Mesenchymal stem cell (in vitro differentiated cells and primary cell): Measurements from ENCODE around the gene CFAP251.

ENCODE experiments used
- DNase-seq: peaks from one replicate; pipeline ENCODE4 v3.0.0-alpha.2; 2013
- H2AFZ ChIP-seq: one replicate; pipeline ENCODE4 v1.6.1; 2013; ENCODE audit warnings: low read depth, mild to moderate bottlenecking, control low read depth, inconsistent platforms, low read length, moderate library complexity
- H2AK5ac ChIP-seq: 2 replicates; pipeline ENCODE4 v1.6.1; 2013; ENCODE audit warnings: low read length, moderate library complexity, mild to moderate bottlenecking, inconsistent platforms; ENCODE audit not compliant: severe bottlenecking
- H2BK120ac ChIP-seq: one replicate; pipeline ENCODE4 v1.6.1; 2013; ENCODE audit warnings: low read depth, mild to moderate bottlenecking, inconsistent platforms, low read length, moderate library complexity
- H2BK12ac ChIP-seq, 2 experiments: one replicate each; pipeline ENCODE4 v1.6.1; 2013; ENCODE audit warnings: inconsistent platforms in 2 of 2, low read length in 2 of 2, mild to moderate bottlenecking in 2 of 2, moderate library complexity in 2 of 2, control low read depth in 1 of 2
- H2BK15ac ChIP-seq: one replicate; pipeline ENCODE4 v1.6.1; 2013; ENCODE audit warnings: mild to moderate bottlenecking, low read depth, inconsistent platforms; ENCODE audit not compliant: poor library complexity, severe bottlenecking
- H2BK5ac ChIP-seq: 2 replicates; pipeline ENCODE4 v1.6.1; 2013; ENCODE audit warnings: low read depth, mild to moderate bottlenecking, low read length, control low read depth, inconsistent platforms; ENCODE audit not compliant: poor library complexity, severe bottlenecking
- H3K14ac ChIP-seq, 2 experiments: one replicate each; pipeline ENCODE4 v1.6.1; 2013; ENCODE audit warnings: inconsistent platforms in 2 of 2, low read length in 2 of 2, control low read depth in 1 of 2, mild to moderate bottlenecking in 1 of 2, moderate library complexity in 1 of 2
- H3K18ac ChIP-seq, 2 experiments: one replicate each; pipeline ENCODE4 v1.6.1; 2013; ENCODE audit warnings: inconsistent platforms in 2 of 2, low read length in 2 of 2, control low read depth in 1 of 2, low read depth in 1 of 2, mild to moderate bottlenecking in 1 of 2
- H3K23ac ChIP-seq, 2 experiments: one replicate each; pipeline ENCODE4 v1.6.1; 2013; ENCODE audit warnings: inconsistent platforms in 2 of 2, low read length in 2 of 2, mild to moderate bottlenecking in 2 of 2, moderate library complexity in 2 of 2, control low read depth in 1 of 2
- H3K27ac ChIP-seq: 2 replicates; pipeline ENCODE4 v1.5.1; 2013; ENCODE audit warnings: mild to moderate bottlenecking, moderate library complexity, low read length, control low read depth, inconsistent platforms; ENCODE audit not compliant: poor library complexity, severe bottlenecking
- H3K27me3 ChIP-seq, 2 experiments: 2 replicates each; pipeline versions ENCODE4 v1.6.1 to v1.7.0; 2013; ENCODE audit warnings: low read length in 2 of 2, mild to moderate bottlenecking in 2 of 2, moderate library complexity in 2 of 2, control low read depth in 1 of 2, inconsistent platforms in 1 of 2; ENCODE audit not compliant: control insufficient read depth in 1 of 2, insufficient read depth in 1 of 2
- H3K36me3 ChIP-seq, 2 experiments: 2 replicates each; pipeline versions ENCODE4 v1.6.1 to v1.7.0; 2013; ENCODE audit warnings: low read length in 2 of 2, control low read depth in 1 of 2, inconsistent platforms in 1 of 2, low read depth in 1 of 2, mild to moderate bottlenecking in 1 of 2; ENCODE audit not compliant: insufficient read depth in 2 of 2, control insufficient read depth in 1 of 2
- H3K4ac ChIP-seq, 2 experiments: one replicate each; pipeline ENCODE4 v1.6.1; 2013; ENCODE audit warnings: inconsistent platforms in 2 of 2, low read length in 2 of 2, mild to moderate bottlenecking in 2 of 2, moderate library complexity in 2 of 2, control low read depth in 1 of 2, low read depth in 1 of 2
- H3K4me1 ChIP-seq: 2 replicates; pipeline ENCODE4 v1.6.1; 2013; ENCODE audit warnings: low read depth, low read length, control low read depth; ENCODE audit not compliant: control insufficient read depth, insufficient read depth
- H3K4me2 ChIP-seq: 2 replicates; pipeline ENCODE4 v1.6.1; 2013; ENCODE audit warnings: low read length, mild to moderate bottlenecking, inconsistent platforms; ENCODE audit not compliant: poor library complexity, severe bottlenecking
- H3K4me3 ChIP-seq, 2 experiments: 2 replicates each; pipeline versions ENCODE4 v1.5.1 to v1.7.0; 2013; ENCODE audit warnings: low read length in 2 of 2, mild to moderate bottlenecking in 2 of 2, control low read depth in 1 of 2, low read depth in 1 of 2; ENCODE audit not compliant: insufficient read depth in 1 of 2
- H3K79me1 ChIP-seq: replicated peaks from 2 replicates; pipeline ENCODE4 v1.6.1; 2013; ENCODE audit warnings: mild to moderate bottlenecking, control low read depth, low read length, inconsistent platforms; ENCODE audit not compliant: poor library complexity, severe bottlenecking
- H3K9ac ChIP-seq: 2 replicates; pipeline ENCODE4 v1.7.0; 2013; ENCODE audit warnings: mild to moderate bottlenecking, low read length, moderate library complexity
- H3K9me3 ChIP-seq: 2 replicates; pipeline ENCODE4 v1.7.0; 2013; ENCODE audit warnings: mild to moderate bottlenecking, low read length; ENCODE audit not compliant: control insufficient read depth
- H4K8ac ChIP-seq: one replicate; pipeline ENCODE4 v1.6.1; 2013; ENCODE audit warnings: inconsistent platforms, mild to moderate bottlenecking, low read length, moderate library complexity
- H4K91ac ChIP-seq: one replicate; pipeline ENCODE4 v1.6.1; 2013; ENCODE audit warnings: mild to moderate bottlenecking, low read length, inconsistent platforms
- WGBS: methylation state at CpG from one replicate; pipeline ENCODE4 v1.1.7; 2013; ENCODE audit warnings: mixed read lengths; 5-methylcytosine and 5-hydroxymethylcytosine counted together

The CFAP251 gene

GRCh38 chr12:121916719-121917118 is 1.7 kb upstream of the CFAP251 start:
- Histone ChIP-seq H3K27me3 (no peaks in the 10 kb centered on the region), H3K9ac (no peak overlapping the region), H2BK5ac (no peak overlapping the region), H3K4me3 (no peak overlapping the region), H3K23ac (no peak overlapping the region), H4K91ac (peak overlapping the region; percentile 54), H3K4ac (no peak overlapping the region), H2BK120ac (peak overlapping the region; percentile 73), H2AFZ (no peak overlapping the region), H3K18ac (peak overlapping the region; percentile 50 to 70), H3K79me1 (peaks cover 6% of the 10 kb centered on the region), H4K8ac (no peak overlapping the region), H3K14ac (no peak overlapping the region), H3K4me2 (no peak overlapping the region), H2BK12ac (no peak overlapping the region), H2AK5ac (no peak overlapping the region), H2BK15ac (no peak overlapping the region), H3K4me1 (peaks cover 7% of the 10 kb centered on the region), H3K9me3 (no peaks in the 10 kb centered on the region), H3K27ac (no peak overlapping the region), H3K36me3 (peaks cover 48 to 69% of the 10 kb centered on the region in 2 experiments)
- 83% methylated on average over 7 of the region's 7 CpGs for WGBS
- DNase-seq: peak; percentile 51

GRCh38 chr12:121918679-121919038 is 267 bp downstream of the CFAP251 start:
- Histone ChIP-seq H3K27ac (no peak overlapping the region), H3K79me1 (peaks cover 4% of the 10 kb centered on the region), H3K9ac (no peak overlapping the region), H2AFZ (no peak overlapping the region), H3K36me3 (peaks cover 35 to 63% of the 10 kb centered on the region in 2 experiments), H2BK5ac (no peak overlapping the region), H3K9me3 (no peaks in the 10 kb centered on the region), H2BK12ac (peak overlapping the region in 1 of 2 experiments; percentile 61), H3K14ac (no peak overlapping the region), H3K4me2 (peak overlapping the region; percentile 67), H2BK120ac (no peak overlapping the region), H2AK5ac (no peak overlapping the region), H2BK15ac (peak overlapping the region; percentile 38), H4K91ac (no peak overlapping the region), H3K18ac (peak overlapping the region; percentile 7 to 77), H3K27me3 (no peaks in the 10 kb centered on the region), H3K23ac (peak overlapping the region in 1 of 2 experiments; percentile 32), H4K8ac (peak overlapping the region; percentile 47), H3K4me1 (peaks cover 7% of the 10 kb centered on the region), H3K4ac (peak overlapping the region in 1 of 2 experiments; percentile 9), H3K4me3 (peak overlapping the region in 1 of 2 experiments; percentile 22)
- WGBS: 20% methylated on average over 22 of the region's 22 CpGs
- DNase-seq: no peak

- H3K4me1 ChIP-seq: peaks cover 10% of the 10 kb centered on the region
- H4K8ac ChIP-seq: no peak overlapping the region
- no peak overlapping the region for H3K27ac ChIP-seq
- no peak overlapping the region for H3K23ac ChIP-seq
- H2BK15ac ChIP-seq: no peak overlapping the region
- no peak overlapping the region for H2AK5ac ChIP-seq
- H3K4me3 ChIP-seq: no peak overlapping the region
- peaks cover 3% of the 10 kb centered on the region for H3K79me1 ChIP-seq
- WGBS: 88% methylated on average over 1 of the region's 2 CpGs
- H3K14ac ChIP-seq: no peak overlapping the region
- H3K27me3 ChIP-seq: no peaks in the 10 kb centered on the region
- no peak overlapping the region for H3K18ac ChIP-seq
- peaks cover 20 to 42% of the 10 kb centered on the region in 2 experiments for H3K36me3 ChIP-seq
- no peak overlapping the region for H2BK120ac ChIP-seq
- no peaks in the 10 kb centered on the region for H3K9me3 ChIP-seq
- no peak overlapping the region for H3K4me2 ChIP-seq
- H2AFZ ChIP-seq: no peak overlapping the region
- H4K91ac ChIP-seq: no peak overlapping the region
- no peak overlapping the region for H3K9ac ChIP-seq
- H2BK12ac ChIP-seq: no peak overlapping the region
- H3K4ac ChIP-seq: no peak overlapping the region
- no peak overlapping the region for H2BK5ac ChIP-seq
- no peak for DNase-seq
These were observed 2.7 kb downstream of the CFAP251 start for GRCh38 chr12:121921066-121921465.

- no peak overlapping the region for H2AFZ ChIP-seq
- no peaks in the 10 kb centered on the region for H3K79me1 ChIP-seq
- no peak overlapping the region for H3K14ac ChIP-seq
- H2BK12ac ChIP-seq: peak overlapping the region; percentile 77 to 80
- H2BK5ac ChIP-seq: peak overlapping the region; percentile 86
- no peak overlapping the region for H3K23ac ChIP-seq
- H3K9me3 ChIP-seq: no peaks in the 10 kb centered on the region
- DNase-seq: peak; percentile 76
- peak overlapping the region; percentile 29 for H2AK5ac ChIP-seq
- H2BK15ac ChIP-seq: no peak overlapping the region
- peak overlapping the region in 1 of 2 experiments; percentile 49 for H3K4ac ChIP-seq
- peak overlapping the region; percentile 81 to 84 for H3K18ac ChIP-seq
- H2BK120ac ChIP-seq: no peak overlapping the region
- H4K8ac ChIP-seq: peak overlapping the region; percentile 66
- H3K4me2 ChIP-seq: no peak overlapping the region
- H3K9ac ChIP-seq: peak overlapping the region; percentile 91
- peaks cover 0 to 12% of the 10 kb centered on the region in 2 experiments for H3K36me3 ChIP-seq
- H3K27me3 ChIP-seq: no peaks in the 10 kb centered on the region
- H4K91ac ChIP-seq: no peak overlapping the region
- H3K4me1 ChIP-seq: peaks cover 12% of the 10 kb centered on the region
- peak overlapping the region; percentile 84 for H3K27ac ChIP-seq
- peak overlapping the region in 1 of 2 experiments; percentile 69 for H3K4me3 ChIP-seq
- WGBS: 44% methylated on average over 7 of the region's 7 CpGs
These were observed 6.9 kb downstream of the CFAP251 start for GRCh38 chr12:121925358-121925695.
